ENCODE results near the gene MCUR1. TPM values are rescaled to one million over a fixed set of nuclear protein-coding genes. Genes with fewer than 3 reads are reported as not detected.

MCUR1 gene
- total and polyA plus RNA-seq, 2 of the 13 experiments (the other 11 are each of a cell fraction or from before 2014, with no cell fraction given): 8.0 to 29.6 TPM

GRCh38 chr6:13818341-13818740 is 4.0 kb upstream of the MCUR1 start (continued):
- TF ChIP-seq, protein P1, sequence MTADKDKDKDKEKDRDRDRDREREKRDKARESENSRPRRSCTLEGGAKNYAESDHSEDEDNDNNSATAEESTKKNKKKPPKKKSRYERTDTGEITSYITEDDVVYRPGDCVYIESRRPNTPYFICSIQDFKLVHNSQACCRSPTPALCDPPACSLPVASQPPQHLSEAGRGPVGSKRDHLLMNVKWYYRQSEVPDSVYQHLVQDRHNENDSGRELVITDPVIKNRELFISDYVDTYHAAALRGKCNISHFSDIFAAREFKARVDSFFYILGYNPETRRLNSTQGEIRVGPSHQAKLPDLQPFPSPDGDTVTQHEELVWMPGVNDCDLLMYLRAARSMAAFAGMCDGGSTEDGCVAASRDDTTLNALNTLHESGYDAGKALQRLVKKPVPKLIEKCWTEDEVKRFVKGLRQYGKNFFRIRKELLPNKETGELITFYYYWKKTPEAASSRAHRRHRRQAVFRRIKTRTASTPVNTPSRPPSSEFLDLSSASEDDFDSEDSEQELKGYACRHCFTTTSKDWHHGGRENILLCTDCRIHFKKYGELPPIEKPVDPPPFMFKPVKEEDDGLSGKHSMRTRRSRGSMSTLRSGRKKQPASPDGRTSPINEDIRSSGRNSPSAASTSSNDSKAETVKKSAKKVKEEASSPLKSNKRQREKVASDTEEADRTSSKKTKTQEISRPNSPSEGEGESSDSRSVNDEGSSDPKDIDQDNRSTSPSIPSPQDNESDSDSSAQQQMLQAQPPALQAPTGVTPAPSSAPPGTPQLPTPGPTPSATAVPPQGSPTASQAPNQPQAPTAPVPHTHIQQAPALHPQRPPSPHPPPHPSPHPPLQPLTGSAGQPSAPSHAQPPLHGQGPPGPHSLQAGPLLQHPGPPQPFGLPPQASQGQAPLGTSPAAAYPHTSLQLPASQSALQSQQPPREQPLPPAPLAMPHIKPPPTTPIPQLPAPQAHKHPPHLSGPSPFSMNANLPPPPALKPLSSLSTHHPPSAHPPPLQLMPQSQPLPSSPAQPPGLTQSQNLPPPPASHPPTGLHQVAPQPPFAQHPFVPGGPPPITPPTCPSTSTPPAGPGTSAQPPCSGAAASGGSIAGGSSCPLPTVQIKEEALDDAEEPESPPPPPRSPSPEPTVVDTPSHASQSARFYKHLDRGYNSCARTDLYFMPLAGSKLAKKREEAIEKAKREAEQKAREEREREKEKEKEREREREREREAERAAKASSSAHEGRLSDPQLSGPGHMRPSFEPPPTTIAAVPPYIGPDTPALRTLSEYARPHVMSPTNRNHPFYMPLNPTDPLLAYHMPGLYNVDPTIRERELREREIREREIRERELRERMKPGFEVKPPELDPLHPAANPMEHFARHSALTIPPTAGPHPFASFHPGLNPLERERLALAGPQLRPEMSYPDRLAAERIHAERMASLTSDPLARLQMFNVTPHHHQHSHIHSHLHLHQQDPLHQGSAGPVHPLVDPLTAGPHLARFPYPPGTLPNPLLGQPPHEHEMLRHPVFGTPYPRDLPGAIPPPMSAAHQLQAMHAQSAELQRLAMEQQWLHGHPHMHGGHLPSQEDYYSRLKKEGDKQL (CRISPR knock-in tag; IDR thresholded peaks at IDR 0.05; ENCODE audit: low read depth): no peak
- no peak for TF ChIP-seq ZNF446 (CRISPR knock-in tag; IDR thresholded peaks at IDR 0.05)
- TF ChIP-seq FLYWCH1 (CRISPR knock-in tag; IDR thresholded peaks at IDR 0.05): no peak
- no peak for TF ChIP-seq ZFP36L1 (CRISPR knock-in tag; IDR thresholded peaks at IDR 0.05)
- TF ChIP-seq ZNF333 (CRISPR knock-in tag; IDR thresholded peaks at IDR 0.05; ENCODE audit: borderline replicate concordance): no peak
- peak; percentile 21; the same call in 1 of the 2 replicates for TF ChIP-seq MIER3 (CRISPR knock-in tag; IDR thresholded peaks at IDR 0.05; ENCODE audit: borderline replicate concordance)
- no peak for TF ChIP-seq NR3C1 (CRISPR knock-in tag; IDR thresholded peaks at IDR 0.05)
- no peak for TF ChIP-seq MXD4 (CRISPR knock-in tag; IDR thresholded peaks at IDR 0.05)
- TF ChIP-seq RCOR2 (CRISPR knock-in tag; IDR thresholded peaks at IDR 0.05): peak; percentile 93
- no peak for TF ChIP-seq YEATS4 (CRISPR knock-in tag; IDR thresholded peaks at IDR 0.05; ENCODE audit: borderline replicate concordance)
- peak; percentile 35 to 63; a peak in 2 of 4 replicates for TF ChIP-seq EP300 (IDR thresholded peaks at IDR 0.05; ENCODE audit: low read depth in 2 of 2, low read length in 2 of 2)
- TF ChIP-seq EP300 (CRISPR knock-in tag; IDR thresholded peaks at IDR 0.05; ENCODE audit: borderline replicate concordance): peak; percentile 61; the same call in 1 of the 2 replicates
- no peak for TF ChIP-seq HOXA9 (CRISPR knock-in tag; IDR thresholded peaks at IDR 0.05; ENCODE audit: borderline replicate concordance)
- no peak for TF ChIP-seq ELF4 (CRISPR knock-in tag; IDR thresholded peaks at IDR 0.05; ENCODE audit: borderline replicate concordance)
- TF ChIP-seq ZNF180 (CRISPR knock-in tag; IDR thresholded peaks at IDR 0.05; ENCODE audit: borderline replicate concordance, low read depth): no peak
- no peak for TF ChIP-seq HOXA5 (CRISPR knock-in tag; IDR thresholded peaks at IDR 0.05)
- no peak for TF ChIP-seq CBX5 (CRISPR knock-in tag; IDR thresholded peaks at IDR 0.05; ENCODE audit: borderline replicate concordance)
- TF ChIP-seq FOSL2 (CRISPR knock-in tag; IDR thresholded peaks at IDR 0.05): no peak
- no peak for TF ChIP-seq ZNF501 (CRISPR knock-in tag; IDR thresholded peaks at IDR 0.05)
- TF ChIP-seq HMGXB3 (CRISPR knock-in tag; IDR thresholded peaks at IDR 0.05; ENCODE audit: borderline replicate concordance): no peak
- TF ChIP-seq ZNF414 (CRISPR knock-in tag; IDR thresholded peaks at IDR 0.05): no peak
- no peak for TF ChIP-seq RFXAP (CRISPR knock-in tag; IDR thresholded peaks at IDR 0.05; ENCODE audit: borderline replicate concordance)

Data from HepG2 (cell line).